Measurements from ENCODE around the gene TPST2. TPM values are rescaled to one million over a fixed set of nuclear protein-coding genes. Genes with fewer than 3 reads are reported as not detected.

Gene TPST2
- polyA plus RNA-seq, 3 donors: 62.8 to 83.8 (median 69.5) TPM

DNA sequence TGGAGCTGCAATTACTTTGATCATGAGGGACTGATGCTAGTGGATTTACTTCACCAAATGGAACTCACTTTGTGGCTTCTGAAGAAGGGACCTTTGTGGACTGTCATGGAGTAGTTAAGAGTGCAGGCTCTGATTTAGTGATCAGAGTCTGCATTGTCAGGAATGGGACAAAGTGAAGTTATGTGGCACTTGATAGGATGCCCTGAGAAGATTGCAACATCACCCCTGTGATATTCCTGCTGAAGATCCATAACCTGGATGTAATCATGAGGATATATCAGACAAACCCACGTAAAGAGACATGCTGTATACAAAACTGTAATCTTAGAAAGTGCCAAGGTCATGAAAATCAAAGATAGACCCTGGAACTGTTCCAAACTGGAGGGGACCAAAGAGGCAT is 76.1 kb downstream of the TPST2 start:
- Mint-ChIP-seq H3K27me3 (ENCODE audit: low read depth in 3 of 3) (peaks cover 0 to 2% (median 0%) of the 10 kb centered on the region in 3 donors), H3K36me3 (peaks cover 14 to 19% of the 10 kb centered on the region in 2 donors), H3K4me3 (no peak overlapping the region), H3K27ac (no peak overlapping the region), H3K9me3 (no peaks in the 10 kb centered on the region), H3K4me1 (peaks cover 19% of the 10 kb centered on the region)
- Histone ChIP-seq H3K27me3 (ENCODE audit: control insufficient read depth in 2 of 2, insufficient read depth in 2 of 2, low read length in 2 of 2) (no peaks in the 10 kb centered on the region), H4K20me1 (ENCODE audit: insufficient read depth, low read length) (no peaks in the 10 kb centered on the region), H3K9ac (ENCODE audit: insufficient read depth, low read length, poor library complexity, severe bottlenecking) (no peak overlapping the region), H3K9me3 (replicated peaks in 1 of 2; ENCODE audit: control insufficient read depth in 1 of 2, insufficient read depth in 1 of 2, low read length in 2 of 2) (no peaks in the 10 kb centered on the region), H3K79me2 (ENCODE audit: insufficient read depth, low read length) (peaks cover 30% of the 10 kb centered on the region), H3K27ac (ENCODE audit: low read depth in 1 of 2, low read length in 2 of 2) (no peak overlapping the region), H3K4me3 (replicated peaks in 1 of 3; ENCODE audit: low read depth in 2 of 3, low read length in 3 of 3) (no peak overlapping the region), H3K36me3 (replicated peaks in 1 of 2; ENCODE audit: control insufficient read depth in 1 of 2, insufficient read depth in 2 of 2, low read length in 2 of 2) (peaks cover 15 to 20% of the 10 kb centered on the region in 2 donors), H3K4me2 (replicated peaks; ENCODE audit: extremely low read depth, low read length, poor library complexity, severe bottlenecking) (no peak overlapping the region), H3K4me1 (ENCODE audit: control insufficient read depth in 1 of 2, insufficient read depth in 2 of 2, low read length in 2 of 2) (peaks cover 17 to 20% of the 10 kb centered on the region in 2 donors), H2AFZ (ENCODE audit: insufficient read depth, low read depth, low read length, poor library complexity, severe bottlenecking) (no peak overlapping the region)
- DNase-seq: no peak
- 100% methylated on average over 1 of the region's 1 CpG for WGBS (ENCODE audit: insufficient coverage)
- intact Hi-C loops (cut with micrococcal nuclease): loop anchor here in 1 of 2 donors (5.0 kb wide), 1 partner anchor 78 kb away; the partner anchor contains the start of gene TPST2
- TF ChIP-seq, protein P1, sequence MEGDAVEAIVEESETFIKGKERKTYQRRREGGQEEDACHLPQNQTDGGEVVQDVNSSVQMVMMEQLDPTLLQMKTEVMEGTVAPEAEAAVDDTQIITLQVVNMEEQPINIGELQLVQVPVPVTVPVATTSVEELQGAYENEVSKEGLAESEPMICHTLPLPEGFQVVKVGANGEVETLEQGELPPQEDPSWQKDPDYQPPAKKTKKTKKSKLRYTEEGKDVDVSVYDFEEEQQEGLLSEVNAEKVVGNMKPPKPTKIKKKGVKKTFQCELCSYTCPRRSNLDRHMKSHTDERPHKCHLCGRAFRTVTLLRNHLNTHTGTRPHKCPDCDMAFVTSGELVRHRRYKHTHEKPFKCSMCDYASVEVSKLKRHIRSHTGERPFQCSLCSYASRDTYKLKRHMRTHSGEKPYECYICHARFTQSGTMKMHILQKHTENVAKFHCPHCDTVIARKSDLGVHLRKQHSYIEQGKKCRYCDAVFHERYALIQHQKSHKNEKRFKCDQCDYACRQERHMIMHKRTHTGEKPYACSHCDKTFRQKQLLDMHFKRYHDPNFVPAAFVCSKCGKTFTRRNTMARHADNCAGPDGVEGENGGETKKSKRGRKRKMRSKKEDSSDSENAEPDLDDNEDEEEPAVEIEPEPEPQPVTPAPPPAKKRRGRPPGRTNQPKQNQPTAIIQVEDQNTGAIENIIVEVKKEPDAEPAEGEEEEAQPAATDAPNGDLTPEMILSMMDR (IDR thresholded peaks at IDR 0.05): no peak

DNA sequence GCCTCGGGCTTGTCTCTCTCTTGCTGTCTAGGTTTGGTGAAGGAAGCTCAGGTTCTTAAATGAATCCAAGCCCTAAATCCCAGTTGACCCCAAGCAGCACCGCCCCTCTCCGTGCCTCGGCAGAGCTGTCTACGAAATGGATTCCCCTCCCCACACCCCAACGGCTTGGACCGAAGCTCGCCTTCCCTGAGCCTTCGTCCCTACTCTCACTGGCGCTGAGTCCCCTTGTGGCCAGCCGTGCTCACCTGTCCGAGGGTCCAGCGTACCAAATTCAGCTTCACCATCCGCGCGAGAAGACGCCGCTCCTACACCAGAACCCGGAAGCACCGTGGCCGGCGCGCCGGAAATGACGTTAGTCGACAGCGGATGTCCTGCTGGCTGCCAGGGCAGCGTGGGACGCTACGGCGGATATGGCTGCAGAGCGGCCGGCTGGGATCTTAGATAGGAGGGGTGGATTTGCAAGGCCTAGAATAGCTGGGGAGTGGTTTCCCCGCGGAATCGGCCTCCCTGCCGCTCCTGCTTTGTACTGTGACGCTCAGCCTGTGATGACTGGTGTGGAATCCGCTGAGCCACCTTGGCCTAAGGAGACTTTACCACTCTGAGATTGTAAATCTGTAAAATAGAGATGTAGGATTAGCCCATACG is 77.7 kb downstream of the TPST2 start, which contains the start of gene TFIP11:
TSS of gene TFIP11 (minus strand) at position 325 of the 645 bp plus-strand sequence. CDS start 2,201 bp downstream, outside the sequence.
- WGBS (ENCODE audit: insufficient coverage): 0% methylated on average over 38 of the region's 40 CpGs
- peaks cover 26 to 35% of the 10 kb centered on the region in 2 donors for H3K36me3 ChIP-seq (replicated peaks in 1 of 2; ENCODE audit: control insufficient read depth in 1 of 2, insufficient read depth in 2 of 2, low read length in 2 of 2)
- peaks cover 5% of the 10 kb centered on the region for H4K20me1 ChIP-seq (ENCODE audit: insufficient read depth, low read length)
- Mint-ChIP-seq H3K9me3 (no peaks in the 10 kb centered on the region), H3K27me3 (ENCODE audit: low read depth in 3 of 3) (peaks cover 0 to 2% (median 1%) of the 10 kb centered on the region in 3 donors), H3K27ac (peak within 1 kb of the TSS; percentile 98 to 100 (median 99)), H3K4me3 (peak within 1 kb of the TSS; percentile 98 to 100), H3K4me1 (peaks cover 19% of the 10 kb centered on the region), H3K36me3 (peaks cover 30% of the 10 kb centered on the region in 2 donors)
- TF ChIP-seq, protein P1 (IDR thresholded peaks at IDR 0.05): no peak
- intact Hi-C loops (cut with micrococcal nuclease): loop anchor here in 1 of 2 donors (5.0 kb wide), 1 partner anchor 80 kb away; the partner anchor contains the start of gene TPST2
- H2AFZ ChIP-seq (ENCODE audit: insufficient read depth, low read depth, low read length, poor library complexity, severe bottlenecking): peak within 1 kb of the TSS; percentile 92
- peak; percentile 87 to 90 (median 89) for DNase-seq
- no peaks in the 10 kb centered on the region for H3K27me3 ChIP-seq (ENCODE audit: control insufficient read depth in 2 of 2, insufficient read depth in 2 of 2, low read length in 2 of 2)
- H3K4me3 ChIP-seq (replicated peaks in 1 of 3; ENCODE audit: low read depth in 2 of 3, low read length in 3 of 3): peak within 1 kb of the TSS; percentile 70 to 97 (median 74)
- peaks cover 32% of the 10 kb centered on the region for H3K79me2 ChIP-seq (ENCODE audit: insufficient read depth, low read length)
- peak within 1 kb of the TSS; percentile 44 to 96 for H3K27ac ChIP-seq (ENCODE audit: low read depth in 1 of 2, low read length in 2 of 2)
- H3K4me2 ChIP-seq (replicated peaks; ENCODE audit: extremely low read depth, low read length, poor library complexity, severe bottlenecking): peak within 1 kb of the TSS; percentile 83
- peaks cover 17 to 20% of the 10 kb centered on the region in 2 donors for H3K4me1 ChIP-seq (ENCODE audit: control insufficient read depth in 1 of 2, insufficient read depth in 2 of 2, low read length in 2 of 2)
- H3K9me3 ChIP-seq (replicated peaks in 1 of 2; ENCODE audit: control insufficient read depth in 1 of 2, insufficient read depth in 1 of 2, low read length in 2 of 2): no peaks in the 10 kb centered on the region
- H3K9ac ChIP-seq (ENCODE audit: insufficient read depth, low read length, poor library complexity, severe bottlenecking): peak within 1 kb of the TSS; percentile 90

All from CD14-positive monocyte (primary cell).